ENCODE data around the gene PDGFC.
"Not testable (repeated sequence)": the region's sequence is repeated elsewhere in the genome, so short reads cannot be mapped to it uniquely, and the experiment has no call there.

The PDGFC gene

GRCh38 chr4:156949373-156949814, 22.2 kb downstream of the PDGFC start:
- no peak for DNase-seq

GRCh38 chr4:156948738-156949137, 22.9 kb downstream of the PDGFC start:
- DNase-seq, result no peak

- no peak for DNase-seq
Measured at GRCh38 chr4:156948133-156948532, 23.5 kb downstream of the PDGFC start.

- DNase-seq, result no peak
Measured at GRCh38 chr4:156946516-156947424, 24.8 kb downstream of the PDGFC start.

GRCh38 chr4:156945532-156945931, 26.1 kb downstream of the PDGFC start:
- DNase-seq, result no peak

- no peak for DNase-seq
Measured at GRCh38 chr4:156942991-156943390, 28.6 kb downstream of the PDGFC start.

- DNase-seq, result no peak
Measured at GRCh38 chr4:156941940-156942548, 29.6 kb downstream of the PDGFC start.

GRCh38 chr4:156939801-156940200, 31.8 kb downstream of the PDGFC start:
- no peak for DNase-seq

GRCh38 chr4:156939139-156939538, 32.5 kb downstream of the PDGFC start:
- DNase-seq, result no peak

- DNase-seq, result no peak
Measured at GRCh38 chr4:156934259-156934635, 37.4 kb downstream of the PDGFC start.

- DNase-seq, result no peak
Measured at GRCh38 chr4:156933633-156934258, 37.9 kb downstream of the PDGFC start.

- not testable (repeated sequence) for DNase-seq
Measured at GRCh38 chr4:156932360-156932759, 39.2 kb downstream of the PDGFC start.

GRCh38 chr4:156931267-156931666, 40.3 kb downstream of the PDGFC start:
- no peak for DNase-seq

GRCh38 chr4:156929386-156930105, 42.1 kb downstream of the PDGFC start:
- DNase-seq, result no peak

- no peak for DNase-seq
Measured at GRCh38 chr4:156924774-156925315, 46.8 kb downstream of the PDGFC start.

- no peak for DNase-seq
Measured at GRCh38 chr4:156923525-156923924, 48.1 kb downstream of the PDGFC start.

GRCh38 chr4:156915221-156915620, 56.4 kb downstream of the PDGFC start:
- DNase-seq, result no peak

- no peak for DNase-seq
Measured at GRCh38 chr4:156913234-156913633, 58.4 kb downstream of the PDGFC start.

- no peak for DNase-seq
Measured at GRCh38 chr4:156909010-156909409, 62.6 kb downstream of the PDGFC start.

- DNase-seq, result no peak
Measured at GRCh38 chr4:156906325-156906724, 65.3 kb downstream of the PDGFC start.

GRCh38 chr4:156901871-156902270, 69.7 kb downstream of the PDGFC start:
- no peak for DNase-seq

- no peak for DNase-seq
Measured at GRCh38 chr4:156898373-156899117, 73.1 kb downstream of the PDGFC start.
